ENCODE measurements around the gene CHURC1. TPM values are rescaled to one million over a fixed set of nuclear protein-coding genes. Genes with fewer than 3 reads are reported as not detected.
A peak's percentile ranks its signal among the peaks of the same experiment; 100 is the strongest.

The CHURC1 gene
- total RNA-seq, 1 experiment from 2014 or later = 52.4 TPM

DNA sequence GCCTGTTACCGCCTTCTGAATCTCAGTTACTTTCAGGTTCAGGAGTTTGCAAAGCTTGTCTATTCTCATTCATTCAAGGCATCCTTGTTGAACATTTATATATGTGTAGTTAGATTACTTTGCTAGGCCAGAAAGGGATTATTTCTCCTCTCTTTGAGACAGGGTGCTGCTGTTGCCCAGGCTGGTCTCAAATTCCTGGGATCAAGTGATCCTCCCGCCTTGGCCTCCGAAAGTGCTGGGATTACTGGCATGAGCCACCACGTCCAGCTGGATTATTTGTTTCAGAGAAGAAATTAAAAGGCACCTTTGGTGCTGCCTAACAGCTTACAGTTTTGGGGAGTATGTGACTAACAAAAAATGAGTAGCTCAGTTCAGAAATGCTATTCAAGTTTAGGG lies 772 bp downstream of the CHURC1 start (continued):
- TF ChIP-seq, protein P1, sequence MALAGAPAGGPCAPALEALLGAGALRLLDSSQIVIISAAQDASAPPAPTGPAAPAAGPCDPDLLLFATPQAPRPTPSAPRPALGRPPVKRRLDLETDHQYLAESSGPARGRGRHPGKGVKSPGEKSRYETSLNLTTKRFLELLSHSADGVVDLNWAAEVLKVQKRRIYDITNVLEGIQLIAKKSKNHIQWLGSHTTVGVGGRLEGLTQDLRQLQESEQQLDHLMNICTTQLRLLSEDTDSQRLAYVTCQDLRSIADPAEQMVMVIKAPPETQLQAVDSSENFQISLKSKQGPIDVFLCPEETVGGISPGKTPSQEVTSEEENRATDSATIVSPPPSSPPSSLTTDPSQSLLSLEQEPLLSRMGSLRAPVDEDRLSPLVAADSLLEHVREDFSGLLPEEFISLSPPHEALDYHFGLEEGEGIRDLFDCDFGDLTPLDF (CRISPR knock-in tag; IDR thresholded peaks at IDR 0.05) = no peak
- TF ChIP-seq ZNF671 (CRISPR knock-in tag; IDR thresholded peaks at IDR 0.05) (no peak), FOXJ3 (CRISPR knock-in tag; IDR thresholded peaks at IDR 0.05; ENCODE audit: borderline replicate concordance) (no peak)
- TF ChIP-seq, protein P2, sequence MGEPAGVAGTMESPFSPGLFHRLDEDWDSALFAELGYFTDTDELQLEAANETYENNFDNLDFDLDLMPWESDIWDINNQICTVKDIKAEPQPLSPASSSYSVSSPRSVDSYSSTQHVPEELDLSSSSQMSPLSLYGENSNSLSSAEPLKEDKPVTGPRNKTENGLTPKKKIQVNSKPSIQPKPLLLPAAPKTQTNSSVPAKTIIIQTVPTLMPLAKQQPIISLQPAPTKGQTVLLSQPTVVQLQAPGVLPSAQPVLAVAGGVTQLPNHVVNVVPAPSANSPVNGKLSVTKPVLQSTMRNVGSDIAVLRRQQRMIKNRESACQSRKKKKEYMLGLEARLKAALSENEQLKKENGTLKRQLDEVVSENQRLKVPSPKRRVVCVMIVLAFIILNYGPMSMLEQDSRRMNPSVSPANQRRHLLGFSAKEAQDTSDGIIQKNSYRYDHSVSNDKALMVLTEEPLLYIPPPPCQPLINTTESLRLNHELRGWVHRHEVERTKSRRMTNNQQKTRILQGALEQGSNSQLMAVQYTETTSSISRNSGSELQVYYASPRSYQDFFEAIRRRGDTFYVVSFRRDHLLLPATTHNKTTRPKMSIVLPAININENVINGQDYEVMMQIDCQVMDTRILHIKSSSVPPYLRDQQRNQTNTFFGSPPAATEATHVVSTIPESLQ (CRISPR knock-in tag; IDR thresholded peaks at IDR 0.05) = no peak
- TF ChIP-seq, protein P3, sequence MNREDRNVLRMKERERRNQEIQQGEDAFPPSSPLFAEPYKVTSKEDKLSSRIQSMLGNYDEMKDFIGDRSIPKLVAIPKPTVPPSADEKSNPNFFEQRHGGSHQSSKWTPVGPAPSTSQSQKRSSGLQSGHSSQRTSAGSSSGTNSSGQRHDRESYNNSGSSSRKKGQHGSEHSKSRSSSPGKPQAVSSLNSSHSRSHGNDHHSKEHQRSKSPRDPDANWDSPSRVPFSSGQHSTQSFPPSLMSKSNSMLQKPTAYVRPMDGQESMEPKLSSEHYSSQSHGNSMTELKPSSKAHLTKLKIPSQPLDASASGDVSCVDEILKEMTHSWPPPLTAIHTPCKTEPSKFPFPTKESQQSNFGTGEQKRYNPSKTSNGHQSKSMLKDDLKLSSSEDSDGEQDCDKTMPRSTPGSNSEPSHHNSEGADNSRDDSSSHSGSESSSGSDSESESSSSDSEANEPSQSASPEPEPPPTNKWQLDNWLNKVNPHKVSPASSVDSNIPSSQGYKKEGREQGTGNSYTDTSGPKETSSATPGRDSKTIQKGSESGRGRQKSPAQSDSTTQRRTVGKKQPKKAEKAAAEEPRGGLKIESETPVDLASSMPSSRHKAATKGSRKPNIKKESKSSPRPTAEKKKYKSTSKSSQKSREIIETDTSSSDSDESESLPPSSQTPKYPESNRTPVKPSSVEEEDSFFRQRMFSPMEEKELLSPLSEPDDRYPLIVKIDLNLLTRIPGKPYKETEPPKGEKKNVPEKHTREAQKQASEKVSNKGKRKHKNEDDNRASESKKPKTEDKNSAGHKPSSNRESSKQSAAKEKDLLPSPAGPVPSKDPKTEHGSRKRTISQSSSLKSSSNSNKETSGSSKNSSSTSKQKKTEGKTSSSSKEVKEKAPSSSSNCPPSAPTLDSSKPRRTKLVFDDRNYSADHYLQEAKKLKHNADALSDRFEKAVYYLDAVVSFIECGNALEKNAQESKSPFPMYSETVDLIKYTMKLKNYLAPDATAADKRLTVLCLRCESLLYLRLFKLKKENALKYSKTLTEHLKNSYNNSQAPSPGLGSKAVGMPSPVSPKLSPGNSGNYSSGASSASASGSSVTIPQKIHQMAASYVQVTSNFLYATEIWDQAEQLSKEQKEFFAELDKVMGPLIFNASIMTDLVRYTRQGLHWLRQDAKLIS (CRISPR knock-in tag; IDR thresholded peaks at IDR 0.05; ENCODE audit: borderline replicate concordance) = no peak

DNA sequence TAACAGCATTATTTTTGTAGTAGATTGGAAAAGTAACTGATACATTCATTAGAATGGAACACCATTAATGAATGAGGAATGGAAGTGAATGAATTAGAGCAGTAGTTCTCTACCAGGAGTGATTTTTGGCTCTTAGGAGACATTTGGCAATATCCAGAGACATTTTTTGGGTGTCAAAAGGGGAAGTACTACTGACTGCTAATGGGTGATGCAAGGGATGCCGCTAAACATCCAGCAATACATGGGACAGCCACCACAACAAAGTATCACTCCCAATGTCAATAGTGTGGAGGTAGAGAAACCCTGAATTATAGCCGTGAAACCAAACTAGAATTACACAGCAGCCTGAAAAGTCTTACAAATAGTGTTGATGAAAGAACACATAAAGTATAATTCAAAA lies 1.5 kb downstream of the CHURC1 start:
- DNase-seq (ENCODE audit: low spot score) (no peak), ATAC-seq (no peak)
- Mint-ChIP-seq H3K27ac (no peak overlapping the region), H3K27me3 (ENCODE audit: low read depth) (no peaks in the 10 kb centered on the region), H3K9me3 (no peaks in the 10 kb centered on the region), H3K4me3 (peak overlapping the region; percentile 89), H3K4me1 (peaks cover 14% of the 10 kb centered on the region), H3K36me3 (0 out of 2 replicates have a peak, but pooled peaks cover 6% of the 10 kb centered on the region)
- ChIA-PET CTCF (interaction anchor here (1.2 to 2.5 kb wide), 3 partner anchors 37 to 71 kb away, joined by 4 to 6 read pairs (median 6); partner anchors contain the start of gene FNTB), POLR2A (no interaction called here)
- TF ChIP-seq SMAD3 (CRISPR knock-in tag; IDR thresholded peaks at IDR 0.05; ENCODE audit: borderline replicate concordance) (no peak), GABPB1 (CRISPR knock-in tag; IDR thresholded peaks at IDR 0.05) (no peak), ZBTB21 (CRISPR knock-in tag; IDR thresholded peaks at IDR 0.05; ENCODE audit: borderline replicate concordance) (no peak), NFATC4 (CRISPR knock-in tag; IDR thresholded peaks at IDR 0.05) (no peak), ZNF671 (CRISPR knock-in tag; IDR thresholded peaks at IDR 0.05) (no peak), NFYB (CRISPR knock-in tag; conservative IDR thresholded peaks at IDR 0.05; ENCODE audit: low read depth) (no peak)
- TF ChIP-seq, protein P4, sequence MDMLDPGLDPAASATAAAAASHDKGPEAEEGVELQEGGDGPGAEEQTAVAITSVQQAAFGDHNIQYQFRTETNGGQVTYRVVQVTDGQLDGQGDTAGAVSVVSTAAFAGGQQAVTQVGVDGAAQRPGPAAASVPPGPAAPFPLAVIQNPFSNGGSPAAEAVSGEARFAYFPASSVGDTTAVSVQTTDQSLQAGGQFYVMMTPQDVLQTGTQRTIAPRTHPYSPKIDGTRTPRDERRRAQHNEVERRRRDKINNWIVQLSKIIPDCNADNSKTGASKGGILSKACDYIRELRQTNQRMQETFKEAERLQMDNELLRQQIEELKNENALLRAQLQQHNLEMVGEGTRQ (CRISPR knock-in tag; IDR thresholded peaks at IDR 0.05) = no peak
- TF ChIP-seq, protein P5, sequence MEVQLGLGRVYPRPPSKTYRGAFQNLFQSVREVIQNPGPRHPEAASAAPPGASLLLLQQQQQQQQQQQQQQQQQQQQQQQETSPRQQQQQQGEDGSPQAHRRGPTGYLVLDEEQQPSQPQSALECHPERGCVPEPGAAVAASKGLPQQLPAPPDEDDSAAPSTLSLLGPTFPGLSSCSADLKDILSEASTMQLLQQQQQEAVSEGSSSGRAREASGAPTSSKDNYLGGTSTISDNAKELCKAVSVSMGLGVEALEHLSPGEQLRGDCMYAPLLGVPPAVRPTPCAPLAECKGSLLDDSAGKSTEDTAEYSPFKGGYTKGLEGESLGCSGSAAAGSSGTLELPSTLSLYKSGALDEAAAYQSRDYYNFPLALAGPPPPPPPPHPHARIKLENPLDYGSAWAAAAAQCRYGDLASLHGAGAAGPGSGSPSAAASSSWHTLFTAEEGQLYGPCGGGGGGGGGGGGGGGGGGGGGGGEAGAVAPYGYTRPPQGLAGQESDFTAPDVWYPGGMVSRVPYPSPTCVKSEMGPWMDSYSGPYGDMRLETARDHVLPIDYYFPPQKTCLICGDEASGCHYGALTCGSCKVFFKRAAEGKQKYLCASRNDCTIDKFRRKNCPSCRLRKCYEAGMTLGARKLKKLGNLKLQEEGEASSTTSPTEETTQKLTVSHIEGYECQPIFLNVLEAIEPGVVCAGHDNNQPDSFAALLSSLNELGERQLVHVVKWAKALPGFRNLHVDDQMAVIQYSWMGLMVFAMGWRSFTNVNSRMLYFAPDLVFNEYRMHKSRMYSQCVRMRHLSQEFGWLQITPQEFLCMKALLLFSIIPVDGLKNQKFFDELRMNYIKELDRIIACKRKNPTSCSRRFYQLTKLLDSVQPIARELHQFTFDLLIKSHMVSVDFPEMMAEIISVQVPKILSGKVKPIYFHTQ (CRISPR knock-in tag; IDR thresholded peaks at IDR 0.05) = no peak

DNA sequence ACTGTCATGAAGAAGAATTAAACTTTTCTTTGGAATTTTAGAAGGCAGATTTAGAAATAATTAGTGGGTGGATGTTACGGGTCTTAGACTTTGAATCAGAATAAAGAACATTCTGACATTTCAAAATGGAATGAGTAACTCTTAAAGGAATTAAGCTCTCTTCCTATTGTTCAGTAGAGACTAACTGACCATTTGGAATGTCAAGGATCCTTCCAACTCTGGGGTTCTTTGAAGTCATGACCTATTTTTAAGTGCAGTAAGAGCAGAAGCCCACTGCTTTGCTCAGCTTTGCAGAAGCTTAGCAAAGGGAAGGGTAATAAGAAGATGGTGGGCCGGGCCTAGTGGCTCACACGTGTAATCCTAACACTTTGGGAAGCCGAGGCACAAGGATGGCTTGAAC lies 4.0 kb downstream of the CHURC1 start:
- Mint-ChIP-seq H3K27ac (no peak overlapping the region), H3K27me3 (ENCODE audit: low read depth) (no peaks in the 10 kb centered on the region), H3K9me3 (peaks cover 7% of the 10 kb centered on the region; the same call in 1 of the 2 replicates), H3K4me1 (peaks cover 14% of the 10 kb centered on the region), H3K36me3 (peaks cover 11% of the 10 kb centered on the region; the same call in 1 of the 2 replicates), H3K4me3 (no peak overlapping the region)
- no peak for DNase-seq (ENCODE audit: low spot score)
- ChIA-PET CTCF (interaction anchor here (0.9 kb wide), 1 partner anchor 26 kb away, joined by 3 read pairs; no protein-coding TSS in a partner anchor), POLR2A (no interaction called here)
- no peak for ATAC-seq
- no peak for TF ChIP-seq NFYB (CRISPR knock-in tag; conservative IDR thresholded peaks at IDR 0.05; ENCODE audit: low read depth)
- no peak for TF ChIP-seq OVOL2 (CRISPR knock-in tag; IDR thresholded peaks at IDR 0.05; ENCODE audit: borderline replicate concordance)
- no peak for TF ChIP-seq NR3C1 (CRISPR knock-in tag; conservative IDR thresholded peaks at IDR 0.05; ENCODE audit: low read depth)
- TF ChIP-seq PRRX2 (CRISPR knock-in tag; IDR thresholded peaks at IDR 0.05) = no peak
- TF ChIP-seq, protein P3 (CRISPR knock-in tag; IDR thresholded peaks at IDR 0.05; ENCODE audit: borderline replicate concordance) = no peak
- TF ChIP-seq, protein P6, sequence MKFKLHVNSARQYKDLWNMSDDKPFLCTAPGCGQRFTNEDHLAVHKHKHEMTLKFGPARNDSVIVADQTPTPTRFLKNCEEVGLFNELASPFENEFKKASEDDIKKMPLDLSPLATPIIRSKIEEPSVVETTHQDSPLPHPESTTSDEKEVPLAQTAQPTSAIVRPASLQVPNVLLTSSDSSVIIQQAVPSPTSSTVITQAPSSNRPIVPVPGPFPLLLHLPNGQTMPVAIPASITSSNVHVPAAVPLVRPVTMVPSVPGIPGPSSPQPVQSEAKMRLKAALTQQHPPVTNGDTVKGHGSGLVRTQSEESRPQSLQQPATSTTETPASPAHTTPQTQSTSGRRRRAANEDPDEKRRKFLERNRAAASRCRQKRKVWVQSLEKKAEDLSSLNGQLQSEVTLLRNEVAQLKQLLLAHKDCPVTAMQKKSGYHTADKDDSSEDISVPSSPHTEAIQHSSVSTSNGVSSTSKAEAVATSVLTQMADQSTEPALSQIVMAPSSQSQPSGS (CRISPR knock-in tag; IDR thresholded peaks at IDR 0.05; ENCODE audit: borderline replicate concordance, low read depth) = no peak
